Vagina (tissue), 2 donors: ENCODE measurements around the gene XPA.

Source experiments
- CTCF ChIP-seq, 3 experiments: fragments of 450-650 bp in 2 of 3; fragments of 200-600 bp in 1 of 3; sonication (generic) in 1 of 3; IDR thresholded peaks; one replicate each; pipeline ENCODE4 v1.5.1; 2017 to 2019; ENCODE audit warnings: antibody characterized with exemption in 3 of 3, mild to moderate bottlenecking in 2 of 3, moderate library complexity in 2 of 3
- POLR2A ChIP-seq, 2 donors: fragments of 450-650 bp; IDR thresholded peaks; one replicate each; pipeline ENCODE4 v1.6.1; 2017; ENCODE audit warnings: antibody characterized with exemption in 2 of 2, mild to moderate bottlenecking in 2 of 2, moderate library complexity in 2 of 2
- POLR2AphosphoS5 ChIP-seq, 2 donors: sonication (generic); formaldehyde crosslinking; IDR thresholded peaks; one replicate each; pipeline ENCODE4 v1.9.0; 2017; ENCODE audit warnings: antibody characterized with exemption in 2 of 2, mild to moderate bottlenecking in 2 of 2, low read depth in 1 of 2; ENCODE audit not compliant: insufficient read depth in 1 of 2

DNA sequence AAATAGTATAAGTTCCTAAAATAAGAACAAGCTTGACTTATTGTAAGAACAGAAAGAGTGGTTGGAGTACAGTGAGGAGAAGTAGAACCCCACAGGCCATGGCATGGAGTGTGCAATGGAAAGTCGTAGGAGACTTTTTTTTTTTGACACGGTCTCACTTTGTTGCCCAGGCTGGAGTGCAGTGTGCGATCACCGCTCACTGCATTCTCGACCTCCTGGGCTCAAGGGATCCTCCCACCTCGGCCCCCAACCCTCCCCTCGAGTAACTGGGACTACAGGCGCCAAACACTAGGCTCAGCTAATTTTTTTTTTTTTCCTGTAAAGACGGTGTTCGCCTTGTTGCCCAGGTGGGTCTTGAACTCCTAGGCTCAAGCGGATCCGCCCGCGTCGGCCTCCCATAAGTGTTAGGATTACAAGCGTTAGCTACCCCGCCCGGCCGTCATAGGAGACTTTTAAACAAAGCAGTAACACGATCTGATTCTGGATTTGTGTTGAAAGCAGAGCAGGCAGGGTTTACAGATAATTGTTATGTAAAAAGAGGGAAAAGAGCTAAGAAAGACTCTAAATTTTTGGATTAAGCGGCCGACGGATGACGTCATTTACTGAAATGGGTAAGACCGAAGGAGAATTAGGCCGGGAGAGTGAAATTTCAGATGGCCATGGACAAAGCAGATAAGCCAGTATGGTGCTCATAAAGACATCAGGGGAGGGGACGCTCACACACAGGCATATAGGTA lies 64.7 kb downstream of the XPA start:
- TF ChIP-seq CTCF (IDR thresholded peaks at IDR 0.05): no peak
- TF ChIP-seq POLR2A (IDR thresholded peaks at IDR 0.05): no peak
- TF ChIP-seq POLR2AphosphoS5 (IDR thresholded peaks at IDR 0.05; ENCODE audit: insufficient read depth in 1 of 2, low read depth in 1 of 2): no peak
